Osteocyte (in vitro differentiated cells): ENCODE results near the gene ECM2. TPM values are rescaled to one million over a fixed set of nuclear protein-coding genes. Genes with fewer than 3 reads are reported as not detected.

ENCODE experiments used
- DNase-seq: peaks from one replicate; pipeline ENCODE4 v3.0.0; 2021; ENCODE audit warnings: mixed read lengths; ENCODE audit not compliant: unreplicated experiment; ENCODE audit errors: extremely low spot score
- H3K27ac Mint-ChIP-seq: one replicate; pipeline ENCODE4 v1.8.0; 2021; ENCODE audit warnings: mild to moderate bottlenecking, mixed read lengths; ENCODE audit not compliant: unreplicated experiment
- H3K27me3 Mint-ChIP-seq: one replicate; pipeline ENCODE4 v1.8.0; 2021; ENCODE audit warnings: mixed read lengths; ENCODE audit not compliant: unreplicated experiment
- H3K36me3 Mint-ChIP-seq: one replicate; pipeline ENCODE4 v1.8.0; 2021; ENCODE audit warnings: mixed read lengths; ENCODE audit not compliant: unreplicated experiment
- H3K4me1 Mint-ChIP-seq: one replicate; pipeline ENCODE4 v1.8.0; 2021; ENCODE audit warnings: mixed read lengths; ENCODE audit not compliant: unreplicated experiment
- H3K4me3 Mint-ChIP-seq: one replicate; pipeline ENCODE4 v1.8.0; 2021; ENCODE audit warnings: mild to moderate bottlenecking, moderate library complexity, mixed read lengths; ENCODE audit not compliant: unreplicated experiment
- H3K9me3 Mint-ChIP-seq: one replicate; pipeline ENCODE4 v1.8.0; 2021; ENCODE audit warnings: mixed read lengths; ENCODE audit not compliant: unreplicated experiment
- total RNA-seq: library from RNA; stranded (reverse); gene quantifications from 2 replicates; pipeline ENCODE4 v1.2.1, GENCODE V29; 2021
- TF ChIP-seq, protein P1 (sequence below): fragments of 200-600 bp; sonication (generic); IDR thresholded peaks from 2 replicates; pipeline ENCODE4 v1.5.0; 2021; ENCODE audit warnings: antibody characterized with exemption, mild to moderate bottlenecking, moderate library complexity

ECM2 gene
- total RNA-seq, 1 donor from 2014 or later, result 53.3 TPM

DNA sequence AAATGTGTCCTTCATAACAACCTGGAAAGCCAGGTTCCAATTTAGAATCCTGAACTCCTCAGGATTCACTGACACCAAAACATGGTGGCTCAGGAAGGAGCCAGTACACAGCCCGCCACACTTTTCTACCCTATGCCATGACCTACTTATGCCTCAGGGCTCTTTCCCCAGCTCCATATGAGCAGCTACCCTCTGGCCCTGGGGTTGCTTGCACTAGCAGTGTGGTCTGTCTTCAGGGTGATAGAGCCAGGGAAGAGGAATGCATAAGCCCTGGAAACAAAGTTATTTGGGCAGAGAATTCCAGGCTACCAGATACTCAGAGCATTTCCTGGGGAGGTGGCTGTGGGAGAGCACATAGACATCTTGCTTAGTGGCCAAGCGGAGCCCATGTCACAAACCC, 15.0 kb upstream of the ECM2 start:
- no peaks in the 10 kb centered on the region for H3K27me3 Mint-ChIP-seq
- H3K4me1 Mint-ChIP-seq, result peaks cover 8% of the 10 kb centered on the region
- H3K27ac Mint-ChIP-seq, result peak overlapping the region; percentile 9
- no peaks in the 10 kb centered on the region for H3K36me3 Mint-ChIP-seq
- TF ChIP-seq, protein P1, sequence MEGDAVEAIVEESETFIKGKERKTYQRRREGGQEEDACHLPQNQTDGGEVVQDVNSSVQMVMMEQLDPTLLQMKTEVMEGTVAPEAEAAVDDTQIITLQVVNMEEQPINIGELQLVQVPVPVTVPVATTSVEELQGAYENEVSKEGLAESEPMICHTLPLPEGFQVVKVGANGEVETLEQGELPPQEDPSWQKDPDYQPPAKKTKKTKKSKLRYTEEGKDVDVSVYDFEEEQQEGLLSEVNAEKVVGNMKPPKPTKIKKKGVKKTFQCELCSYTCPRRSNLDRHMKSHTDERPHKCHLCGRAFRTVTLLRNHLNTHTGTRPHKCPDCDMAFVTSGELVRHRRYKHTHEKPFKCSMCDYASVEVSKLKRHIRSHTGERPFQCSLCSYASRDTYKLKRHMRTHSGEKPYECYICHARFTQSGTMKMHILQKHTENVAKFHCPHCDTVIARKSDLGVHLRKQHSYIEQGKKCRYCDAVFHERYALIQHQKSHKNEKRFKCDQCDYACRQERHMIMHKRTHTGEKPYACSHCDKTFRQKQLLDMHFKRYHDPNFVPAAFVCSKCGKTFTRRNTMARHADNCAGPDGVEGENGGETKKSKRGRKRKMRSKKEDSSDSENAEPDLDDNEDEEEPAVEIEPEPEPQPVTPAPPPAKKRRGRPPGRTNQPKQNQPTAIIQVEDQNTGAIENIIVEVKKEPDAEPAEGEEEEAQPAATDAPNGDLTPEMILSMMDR, result no peak
- no peak for DNase-seq
- no peaks in the 10 kb centered on the region for H3K9me3 Mint-ChIP-seq
- no peak overlapping the region for H3K4me3 Mint-ChIP-seq

DNA sequence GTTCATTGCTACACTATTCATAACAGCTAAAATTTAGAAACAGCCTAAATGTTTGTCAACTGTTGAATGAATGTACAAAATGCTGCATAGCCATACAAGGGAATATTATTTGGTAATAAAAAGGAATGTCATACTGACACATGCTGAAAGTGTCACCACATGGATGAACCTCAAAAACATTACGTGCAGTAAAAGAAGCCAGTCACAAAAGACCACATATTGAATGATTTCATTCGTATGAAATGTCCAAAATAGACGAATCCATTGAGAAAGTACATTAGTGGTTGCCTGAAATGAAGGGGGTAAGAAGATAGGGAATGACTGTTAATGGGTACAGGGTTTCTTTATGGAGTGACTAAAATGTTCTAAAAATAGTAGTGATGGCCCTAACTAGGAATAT, 11.6 kb upstream of the ECM2 start:
- H3K36me3 Mint-ChIP-seq, result peaks cover 3% of the 10 kb centered on the region

DNA sequence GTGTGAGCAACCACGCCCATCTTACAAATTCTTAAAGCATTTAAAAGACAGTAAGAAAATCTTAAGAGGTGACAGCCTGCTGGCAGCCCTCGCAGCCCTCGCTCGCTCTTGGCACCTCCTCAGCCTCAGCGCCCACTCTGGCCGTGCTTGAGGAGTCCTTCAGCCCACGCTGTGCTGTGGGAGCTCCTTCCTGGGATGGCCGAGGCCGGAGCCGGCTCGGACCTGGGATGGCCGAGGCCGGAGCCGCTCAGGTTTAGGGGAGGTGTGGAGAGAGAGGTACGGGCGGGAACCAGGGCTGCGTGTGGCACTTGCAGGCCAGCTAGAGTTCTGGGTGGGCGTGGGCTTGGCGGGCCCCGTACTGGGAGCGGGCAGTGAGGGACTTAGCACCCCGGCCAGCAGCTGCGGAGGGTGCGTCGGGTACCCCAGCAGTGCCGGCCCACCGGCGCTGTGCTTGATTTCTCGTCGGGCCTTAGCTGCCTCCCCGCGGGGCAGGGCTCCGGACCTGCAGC, 9.3 kb upstream of the ECM2 start:
- no peak for DNase-seq
- peaks cover 3% of the 10 kb centered on the region for H3K4me1 Mint-ChIP-seq
- TF ChIP-seq, protein P1, result no peak
- H3K9me3 Mint-ChIP-seq, result no peaks in the 10 kb centered on the region
- H3K27me3 Mint-ChIP-seq, result no peaks in the 10 kb centered on the region
- H3K4me3 Mint-ChIP-seq, result no peak overlapping the region
- H3K36me3 Mint-ChIP-seq, result peaks cover 3% of the 10 kb centered on the region
- H3K27ac Mint-ChIP-seq, result no peak overlapping the region

More for the DNA sequence above, 11.6 kb upstream of the ECM2 start:
- H3K9me3 Mint-ChIP-seq, result no peaks in the 10 kb centered on the region
- H3K27me3 Mint-ChIP-seq, result no peaks in the 10 kb centered on the region
- peaks cover 11% of the 10 kb centered on the region for H3K4me1 Mint-ChIP-seq
- no peak overlapping the region for H3K4me3 Mint-ChIP-seq
- DNase-seq, result no peak
- no peak overlapping the region for H3K27ac Mint-ChIP-seq
- TF ChIP-seq, protein P1, result no peak

DNA sequence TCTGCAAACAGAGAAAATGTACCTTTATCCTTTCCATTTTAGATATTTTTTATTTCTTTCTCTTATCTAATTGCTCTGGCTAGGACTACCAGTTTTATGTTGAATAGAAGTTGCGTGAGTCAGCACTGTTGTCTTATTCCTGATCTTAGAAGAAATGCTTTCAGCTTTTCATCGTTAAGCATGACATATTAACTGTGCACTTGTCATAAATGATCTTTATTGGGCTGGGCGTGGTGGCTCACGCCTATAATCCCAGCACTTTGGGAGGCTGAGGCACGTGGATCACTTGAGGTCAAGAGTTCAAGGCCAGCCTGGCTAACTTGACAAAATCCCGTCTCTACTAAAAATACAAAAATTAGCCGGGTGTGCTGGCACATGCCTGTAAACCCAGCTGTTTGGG, 8.2 kb upstream of the ECM2 start:
- H3K36me3 Mint-ChIP-seq, result peaks cover 3% of the 10 kb centered on the region
- TF ChIP-seq, protein P1, result no peak
- no peaks in the 10 kb centered on the region for H3K9me3 Mint-ChIP-seq
- H3K4me1 Mint-ChIP-seq, result peaks cover 3% of the 10 kb centered on the region
- H3K4me3 Mint-ChIP-seq, result no peak overlapping the region
- no peaks in the 10 kb centered on the region for H3K27me3 Mint-ChIP-seq
- no peak overlapping the region for H3K27ac Mint-ChIP-seq
- DNase-seq, result no peak

DNA sequence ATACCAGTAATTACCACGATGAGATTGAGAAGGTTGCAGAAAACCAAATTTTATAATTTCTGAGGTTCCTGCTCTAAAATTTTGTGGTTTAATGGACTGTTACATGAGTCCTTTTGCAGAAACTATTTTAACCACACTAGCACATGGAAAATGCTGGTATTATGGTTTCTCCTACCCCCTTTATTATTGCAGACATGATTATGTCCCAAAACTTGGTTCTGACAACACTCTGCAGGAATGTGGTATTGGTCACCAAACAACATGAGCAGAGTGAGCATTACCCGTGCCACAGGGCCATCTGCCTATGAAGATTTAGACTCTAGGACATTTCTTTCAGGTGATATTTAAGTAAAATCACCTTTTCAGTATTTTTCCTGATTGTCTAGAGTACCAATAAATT, 2.8 kb upstream of the ECM2 start:
- Mint-ChIP-seq H3K4me3 (no peak overlapping the region), H3K4me1 (peaks cover 41% of the 10 kb centered on the region), H3K9me3 (peaks cover 6% of the 10 kb centered on the region), H3K27me3 (no peaks in the 10 kb centered on the region), H3K27ac (peak overlapping the region; percentile 90), H3K36me3 (peaks cover 10% of the 10 kb centered on the region)
- TF ChIP-seq, protein P1, result no peak
- no peak for DNase-seq
